Fibroblast of upper back skin (primary cell): ENCODE results near the gene SIGLEC10.

ENCODE experiments used
- DNase-seq: peaks from one replicate; pipeline ENCODE4 v3.0.0-alpha.2; 2013

The SIGLEC10 gene

DNA sequence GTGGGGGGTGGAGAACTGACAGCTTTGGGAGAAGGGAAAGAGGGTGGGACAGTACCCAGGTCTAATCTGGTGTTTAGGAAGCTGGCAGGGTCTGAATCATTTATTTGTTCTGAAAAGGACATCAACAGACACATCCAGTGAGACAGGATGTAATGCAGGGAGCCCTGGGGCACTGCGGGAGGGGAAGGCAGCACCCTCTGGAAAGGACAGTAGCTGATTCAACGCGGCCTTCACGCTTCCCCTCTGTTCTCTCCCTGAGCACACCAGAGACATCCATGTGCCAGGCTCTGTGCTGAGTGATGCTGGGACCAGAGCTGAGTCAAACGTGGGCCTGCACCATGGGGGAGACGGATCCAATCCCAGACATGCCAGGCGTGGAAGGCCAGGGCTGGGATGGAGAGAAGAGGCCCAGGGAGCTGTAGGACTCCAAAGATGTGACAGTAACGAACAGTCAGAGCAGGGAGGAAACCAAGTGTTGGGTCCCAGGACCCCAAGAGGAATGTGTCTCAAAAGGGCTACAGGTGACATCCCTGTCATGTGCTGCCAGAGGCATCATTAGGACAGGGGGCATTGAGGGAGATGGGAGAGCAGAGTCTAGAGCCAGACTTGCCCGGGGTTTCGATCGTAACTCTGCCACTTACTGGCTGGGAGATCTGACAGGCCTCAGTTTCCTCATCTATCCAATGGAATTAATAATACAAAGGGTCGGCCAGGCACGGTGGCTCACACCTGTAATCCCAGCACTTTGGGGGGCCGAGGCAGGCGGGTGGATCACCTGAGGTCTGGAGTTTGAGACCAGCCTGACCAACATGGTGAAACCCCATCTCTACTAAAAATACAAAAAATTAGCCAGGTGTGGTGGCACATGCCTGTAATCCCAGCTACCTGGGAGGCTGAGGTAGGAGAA, 53.0 kb downstream of the SIGLEC10 start:
- DNase-seq = no peak

DNA sequence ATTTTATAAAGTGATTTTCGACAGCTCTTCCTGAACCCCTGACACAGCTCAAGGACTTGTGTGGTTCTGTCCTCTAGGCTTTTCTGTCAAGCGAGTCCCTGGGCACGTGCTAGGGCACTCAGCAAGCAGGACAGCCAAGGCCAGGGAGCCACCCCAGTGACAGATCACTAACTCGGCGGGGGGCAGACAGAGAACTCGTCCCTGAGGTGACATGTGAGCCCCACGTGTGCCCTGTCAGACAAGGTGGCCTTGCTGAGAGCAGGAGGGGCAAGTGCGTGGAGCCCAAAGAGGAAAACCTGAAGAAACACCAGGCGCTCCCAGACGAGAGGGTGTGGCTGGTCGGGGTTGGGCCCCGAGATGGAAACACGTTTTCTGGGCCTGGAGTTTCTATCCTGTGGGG, 56.2 kb downstream of the SIGLEC10 start:
- DNase-seq = no peak
